GM18498 (cell line): Measurements from ENCODE around the gene NUP210.
A peak's percentile ranks its signal among the peaks of the same experiment; 100 is the strongest.
"Not testable (repeated sequence)": the region's sequence is repeated elsewhere in the genome, so short reads cannot be mapped to it uniquely, and the experiment has no call there.

Experiments used
- ATAC-seq: cut with Tn5 transposase; IDR thresholded peaks from one replicate; pipeline ENCODE4 v1.9.1; 2021; ENCODE audit warnings: mild to moderate bottlenecking, moderate library complexity; ENCODE audit not compliant: unreplicated experiment

Gene NUP210

GRCh38 chr3:13430411-13430875 lies 10.3 kb upstream of the NUP210 start:
- not testable (repeated sequence) for ATAC-seq

DNA sequence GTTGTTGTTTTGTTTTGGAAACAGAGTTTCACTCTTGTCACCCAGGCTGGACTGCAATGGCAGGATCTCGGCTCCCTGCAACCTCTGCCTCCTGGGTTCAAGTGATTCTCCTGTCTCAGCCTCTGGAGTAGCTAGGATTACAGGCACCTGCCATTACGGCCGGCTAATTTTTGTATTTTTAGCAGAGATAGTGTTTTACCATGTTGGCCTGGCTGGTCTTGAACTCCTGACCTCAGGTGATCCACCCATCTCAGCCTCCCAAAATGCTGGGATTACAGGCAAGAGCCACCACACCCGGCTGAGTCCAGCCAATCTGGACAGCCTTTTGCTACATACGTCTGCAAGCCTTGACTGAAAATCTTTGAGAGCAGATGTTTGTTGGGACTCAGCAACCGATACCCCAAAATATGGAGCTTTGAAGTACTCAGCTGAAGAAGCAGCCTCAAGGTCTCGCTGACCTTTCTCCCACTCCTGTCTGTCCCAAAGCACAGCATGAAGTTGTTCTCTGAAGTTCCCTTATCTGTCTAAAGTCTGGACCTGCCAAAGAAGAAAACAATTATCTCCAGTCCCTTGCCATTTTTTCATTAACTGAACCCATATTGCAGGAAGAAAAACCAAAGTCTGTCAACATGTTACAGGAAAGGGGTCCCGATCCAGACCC lies 9.6 kb upstream of the NUP210 start:
- no peak for ATAC-seq

GRCh38 chr3:13428678-13429077 lies 8.6 kb upstream of the NUP210 start:
- not testable (repeated sequence) for ATAC-seq

GRCh38 chr3:13427662-13428603 lies 7.8 kb upstream of the NUP210 start:
- no peak for ATAC-seq

DNA sequence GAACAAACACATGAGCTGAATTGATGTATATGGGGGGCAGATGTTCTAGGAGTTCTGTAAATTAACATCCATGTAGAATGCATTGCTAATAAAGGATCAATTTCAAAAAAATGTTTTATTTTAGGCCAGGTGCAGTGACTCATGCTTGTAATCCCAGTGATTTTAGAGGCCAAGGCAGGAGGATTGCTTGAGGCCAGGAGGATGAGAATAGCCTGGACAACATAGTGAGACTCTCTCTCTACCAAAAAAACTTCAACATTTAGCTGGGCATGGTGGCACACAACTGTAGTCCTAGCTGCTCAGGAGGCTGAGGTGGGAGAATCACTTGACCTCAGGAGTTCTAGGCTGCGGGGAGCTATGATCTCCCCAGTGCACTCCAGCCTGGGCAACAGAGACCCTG lies 6.5 kb upstream of the NUP210 start:
- no peak for ATAC-seq

DNA sequence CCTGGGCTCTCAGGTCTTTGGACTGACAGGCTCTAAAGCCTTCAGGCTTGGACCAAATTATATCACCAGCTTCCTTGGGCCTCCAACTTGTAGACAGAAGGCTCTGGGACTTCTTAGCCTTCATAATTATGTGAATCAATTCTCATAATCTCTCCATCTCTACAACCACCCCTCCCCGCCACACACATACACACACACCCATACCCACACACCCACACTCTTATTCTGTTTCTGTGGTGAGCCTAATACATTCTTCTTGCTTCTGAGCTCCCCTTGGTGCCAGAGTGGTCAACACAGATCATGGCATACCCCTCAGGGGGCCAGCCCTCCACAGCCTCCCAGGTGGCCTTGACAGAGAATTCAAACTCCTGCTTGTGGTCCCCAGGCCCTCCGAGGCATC lies 5.6 kb upstream of the NUP210 start:
- ATAC-seq, result no peak

DNA sequence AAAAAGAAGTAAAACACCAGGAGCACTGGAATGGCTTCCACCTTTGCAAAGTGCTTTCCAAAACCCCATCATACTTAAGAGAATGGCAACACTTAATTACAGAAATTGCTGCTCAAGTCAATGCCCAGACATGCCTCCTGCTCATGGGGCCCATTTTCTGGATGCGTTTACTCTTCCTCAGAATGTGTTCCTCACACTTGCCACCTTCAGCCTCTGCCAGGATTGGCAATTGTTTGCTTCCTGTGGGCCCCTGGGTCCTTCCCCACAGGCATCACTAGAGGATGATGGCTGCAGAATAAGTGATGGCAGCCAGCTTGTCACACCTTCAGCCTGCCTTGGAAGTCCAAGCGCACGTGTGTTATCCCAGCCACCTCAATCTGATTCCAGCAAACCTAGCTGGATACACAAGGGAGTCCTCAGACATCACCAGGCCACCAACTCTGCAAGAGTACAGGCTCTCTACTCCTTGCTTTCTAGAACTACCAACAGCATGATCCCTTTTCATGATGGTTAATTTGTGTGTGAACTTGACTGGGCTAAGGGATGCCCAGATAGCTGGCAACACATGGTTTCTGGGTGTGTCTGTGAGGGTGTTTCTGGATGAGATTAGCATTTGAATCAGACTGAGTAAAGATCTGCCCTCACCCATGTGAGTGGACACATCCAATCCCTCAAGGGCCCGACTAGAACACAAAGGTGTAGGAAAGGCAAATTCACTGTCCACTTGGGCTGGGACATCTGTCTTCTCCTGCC lies 4.9 kb upstream of the NUP210 start:
- ATAC-seq, result no peak

GRCh38 chr3:13424141-13424844 lies 4.2 kb upstream of the NUP210 start:
- ATAC-seq, result no peak

- no peak for ATAC-seq
These were observed 976 bp upstream of the NUP210 start for GRCh38 chr3:13420831-13421765.

DNA sequence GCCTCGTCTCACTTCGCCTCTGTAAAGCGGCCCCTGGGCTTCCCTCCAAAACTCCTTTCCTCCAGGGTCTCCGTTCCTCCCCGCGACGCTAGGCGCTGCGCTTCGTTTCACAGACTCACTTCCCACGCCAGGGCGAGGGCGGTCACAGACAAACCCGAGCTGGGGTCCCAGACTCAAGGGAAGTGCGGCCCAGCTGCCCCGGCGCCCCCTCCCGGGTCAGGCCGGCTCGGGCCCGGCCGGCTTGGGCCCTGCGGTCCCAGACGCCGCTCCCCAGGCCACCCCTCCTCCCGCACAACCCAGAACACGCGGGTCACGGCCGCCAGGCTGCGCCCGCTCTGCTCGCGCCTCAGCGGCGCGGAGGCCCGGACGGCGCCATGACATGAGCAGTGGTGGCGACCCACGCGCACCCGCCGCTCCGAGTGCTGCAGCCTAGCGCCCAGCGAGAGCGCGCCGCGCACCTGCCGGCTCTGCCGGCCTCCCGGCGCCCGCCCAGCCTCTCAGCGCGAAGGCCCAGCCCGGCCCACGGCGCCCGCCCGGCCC lies 547 bp downstream of the NUP210 start:
- ATAC-seq, result peak; percentile 59

GRCh38 chr3:13417166-13417947 lies 2.8 kb downstream of the NUP210 start:
- no peak for ATAC-seq

DNA sequence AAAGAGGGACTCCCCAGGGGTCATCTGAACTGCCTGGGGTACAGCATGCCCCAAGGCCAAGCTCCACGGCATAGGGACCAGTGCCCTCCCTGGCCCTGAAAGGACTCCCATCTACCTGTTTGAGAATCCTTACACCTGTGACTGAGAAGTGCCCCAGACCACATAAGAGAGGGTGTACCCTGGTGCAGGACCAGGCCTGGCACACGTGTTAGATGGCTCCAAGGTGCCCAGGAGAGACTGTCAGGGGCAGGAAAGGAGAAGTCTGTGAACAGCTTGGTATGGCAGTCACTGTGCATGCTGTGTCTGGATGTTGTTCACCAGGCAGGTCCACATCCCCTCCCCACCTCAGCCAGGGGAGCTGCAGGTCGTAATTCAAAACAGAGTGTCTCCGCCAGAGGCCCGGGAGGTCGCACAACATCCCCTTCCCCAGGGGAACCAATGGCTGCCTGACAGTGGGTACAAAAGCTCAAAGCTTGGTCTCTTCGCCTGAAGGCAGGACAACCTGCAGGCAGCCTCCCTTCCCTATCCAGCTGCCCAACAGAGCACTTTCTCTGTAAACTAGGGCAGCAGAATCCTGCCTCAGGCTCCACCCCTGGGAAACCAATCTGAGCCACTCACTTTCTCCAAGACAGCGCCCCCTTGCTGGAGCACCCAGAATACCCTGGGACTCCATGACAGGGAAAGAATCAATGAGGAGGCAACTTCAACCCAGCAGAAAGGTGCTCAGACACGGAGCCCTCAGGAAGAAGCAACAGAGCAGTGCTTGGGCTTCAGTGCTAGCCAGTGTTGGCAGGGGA lies 3.9 kb downstream of the NUP210 start:
- no peak for ATAC-seq

GRCh38 chr3:13415236-13415986 lies 4.7 kb downstream of the NUP210 start:
- no peak for ATAC-seq

- peak; percentile 94 for ATAC-seq
These were observed 5.9 kb downstream of the NUP210 start for GRCh38 chr3:13414040-13414729.

DNA sequence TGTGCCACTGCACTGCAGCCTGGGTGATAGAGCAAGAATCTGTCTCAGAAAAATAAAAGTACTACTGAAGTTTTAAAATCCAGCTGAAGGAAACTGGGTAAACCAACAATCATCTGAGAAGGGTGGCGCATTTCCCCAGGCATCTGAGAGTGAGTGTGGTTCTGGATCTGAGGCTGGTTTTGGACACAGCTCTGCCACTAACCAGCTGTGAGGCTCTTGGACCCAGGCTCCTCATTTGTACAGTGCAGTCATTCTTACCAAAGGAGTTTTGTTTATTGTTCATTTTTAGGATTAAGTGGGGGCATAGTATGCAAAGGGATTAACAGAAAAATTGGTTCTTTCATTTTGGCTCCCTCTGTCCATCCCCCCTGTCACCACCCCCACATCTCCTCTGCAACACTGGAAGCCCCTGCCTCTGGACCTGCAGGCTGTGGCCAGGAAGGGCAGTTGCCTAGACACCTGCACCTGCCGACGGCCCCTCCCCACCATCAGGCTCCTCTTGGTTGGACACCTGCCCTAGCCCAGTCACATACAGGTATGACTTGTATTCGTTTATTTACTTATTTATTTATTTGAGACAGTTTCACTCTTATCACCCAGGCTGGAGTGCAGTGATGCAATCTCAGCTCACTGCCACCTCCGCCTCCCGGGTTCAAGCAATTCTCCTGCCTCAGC lies 8.8 kb downstream of the NUP210 start:
- no peak for ATAC-seq

GRCh38 chr3:13408890-13409289 lies 11.2 kb downstream of the NUP210 start:
- ATAC-seq, result no peak
